GM12873 (cell line): ENCODE data around the gene CKLF.

Source experiments
- TF ChIP-seq, protein P1 (sequence below): IDR thresholded peaks from 2 replicates; pipeline ENCODE4 v1.5.1; 2012; ENCODE audit warnings: low read depth, mild to moderate bottlenecking, moderate library complexity, low read length, control low read depth; ENCODE audit not compliant: insufficient read depth; ENCODE audit errors: missing control alignments

The CKLF gene

DNA sequence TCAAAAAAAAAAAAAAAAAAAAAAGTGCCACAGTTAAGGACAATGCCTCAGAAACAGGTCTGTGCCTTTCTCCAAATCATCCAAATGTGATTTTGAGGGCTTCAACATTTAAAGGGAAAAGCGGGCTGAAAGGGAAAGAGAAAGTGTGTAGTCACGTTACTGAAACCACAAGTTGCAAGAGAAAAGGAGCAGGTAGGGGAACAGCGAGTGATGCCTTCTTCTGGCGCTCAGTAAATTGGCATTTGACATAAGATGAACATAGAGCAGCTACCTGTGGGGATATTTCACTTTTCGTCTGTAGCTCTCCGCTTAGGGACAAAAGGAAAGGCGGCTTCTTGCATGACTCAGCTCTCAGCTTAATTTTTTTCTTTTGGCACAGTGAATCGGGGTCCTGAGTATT is 37.9 kb downstream of the CKLF start:
- TF ChIP-seq, protein P1, sequence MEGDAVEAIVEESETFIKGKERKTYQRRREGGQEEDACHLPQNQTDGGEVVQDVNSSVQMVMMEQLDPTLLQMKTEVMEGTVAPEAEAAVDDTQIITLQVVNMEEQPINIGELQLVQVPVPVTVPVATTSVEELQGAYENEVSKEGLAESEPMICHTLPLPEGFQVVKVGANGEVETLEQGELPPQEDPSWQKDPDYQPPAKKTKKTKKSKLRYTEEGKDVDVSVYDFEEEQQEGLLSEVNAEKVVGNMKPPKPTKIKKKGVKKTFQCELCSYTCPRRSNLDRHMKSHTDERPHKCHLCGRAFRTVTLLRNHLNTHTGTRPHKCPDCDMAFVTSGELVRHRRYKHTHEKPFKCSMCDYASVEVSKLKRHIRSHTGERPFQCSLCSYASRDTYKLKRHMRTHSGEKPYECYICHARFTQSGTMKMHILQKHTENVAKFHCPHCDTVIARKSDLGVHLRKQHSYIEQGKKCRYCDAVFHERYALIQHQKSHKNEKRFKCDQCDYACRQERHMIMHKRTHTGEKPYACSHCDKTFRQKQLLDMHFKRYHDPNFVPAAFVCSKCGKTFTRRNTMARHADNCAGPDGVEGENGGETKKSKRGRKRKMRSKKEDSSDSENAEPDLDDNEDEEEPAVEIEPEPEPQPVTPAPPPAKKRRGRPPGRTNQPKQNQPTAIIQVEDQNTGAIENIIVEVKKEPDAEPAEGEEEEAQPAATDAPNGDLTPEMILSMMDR, result no peak

DNA sequence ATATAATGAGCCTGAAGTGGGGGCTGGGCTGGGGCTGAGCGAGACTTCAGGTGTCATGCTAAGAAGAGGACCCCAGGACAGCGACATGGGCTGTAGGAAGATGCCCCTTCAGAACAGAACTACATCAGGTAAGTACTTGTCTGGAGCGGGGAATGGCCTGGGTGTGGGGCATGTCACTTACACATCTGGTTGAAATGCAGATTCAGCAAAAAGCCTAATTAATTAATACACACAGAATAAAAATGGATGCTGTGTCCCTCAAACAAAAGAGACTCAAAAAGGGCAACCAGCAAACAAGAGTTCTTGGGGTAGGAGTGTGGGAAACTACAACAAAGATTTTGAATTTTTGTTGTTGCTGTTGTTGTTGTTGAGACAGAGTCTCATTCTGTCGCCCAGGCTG is 38.6 kb downstream of the CKLF start:
- TF ChIP-seq, protein P1, result no peak

DNA sequence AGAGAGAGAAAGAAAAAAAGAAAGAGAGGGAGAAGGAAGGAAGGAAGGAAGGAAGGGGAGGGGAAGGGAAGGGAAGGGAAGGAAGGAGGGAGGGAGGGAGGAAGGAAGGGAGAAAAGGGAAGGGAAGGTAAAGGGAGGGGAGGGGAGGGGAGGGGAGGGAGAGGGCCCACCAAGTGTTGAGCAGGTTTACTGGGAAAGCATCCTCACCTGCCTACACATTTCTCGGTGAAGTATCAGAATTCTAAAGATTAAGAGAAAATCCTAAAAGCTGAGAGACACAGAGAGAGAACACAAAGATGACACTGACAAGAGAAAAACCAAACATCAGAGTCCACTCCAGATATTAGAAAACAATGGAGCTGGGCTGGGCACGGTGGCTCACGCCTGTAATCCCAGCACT is 39.9 kb downstream of the CKLF start:
- TF ChIP-seq, protein P1, result no peak

DNA sequence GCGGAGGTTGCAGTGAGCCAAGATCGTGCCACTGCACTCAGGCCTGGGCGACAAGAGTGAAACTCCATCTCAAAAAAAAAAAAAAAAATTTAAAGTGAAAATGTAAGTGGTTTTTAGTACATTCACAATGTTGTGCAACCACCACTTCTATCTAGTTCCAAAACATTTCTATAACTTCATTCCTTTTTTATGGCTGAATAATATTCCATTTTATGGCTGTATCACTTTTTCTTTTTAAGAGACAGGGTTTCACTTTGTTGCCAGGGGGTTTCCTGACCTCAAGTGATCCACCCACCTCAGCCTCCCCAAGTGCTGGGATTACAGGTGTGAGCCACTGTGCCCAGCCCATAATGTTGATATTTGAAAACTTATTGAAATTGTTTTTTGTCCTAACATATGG is 40.4 kb downstream of the CKLF start:
- TF ChIP-seq, protein P1, result no peak

DNA sequence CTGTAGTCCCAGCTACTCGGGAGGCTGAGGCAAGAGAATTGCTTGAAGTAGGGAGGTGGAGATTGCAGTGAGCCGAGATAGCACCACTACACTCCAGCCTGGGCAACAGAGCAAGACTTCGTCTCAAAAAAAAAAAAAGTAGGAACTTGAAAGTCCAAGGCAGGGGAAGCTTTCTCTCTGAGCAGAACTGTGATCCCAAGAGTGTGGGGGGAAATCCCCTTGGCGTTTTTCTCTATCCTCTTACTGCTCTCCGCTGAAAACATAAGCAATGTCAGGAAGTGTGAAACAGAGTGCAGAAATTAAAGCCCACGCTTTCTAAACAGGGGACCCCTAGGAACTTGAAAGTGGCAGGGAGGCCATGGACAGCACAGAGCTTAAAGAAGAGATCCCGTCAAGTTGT is 42.4 kb downstream of the CKLF start:
- TF ChIP-seq, protein P1, result no peak

DNA sequence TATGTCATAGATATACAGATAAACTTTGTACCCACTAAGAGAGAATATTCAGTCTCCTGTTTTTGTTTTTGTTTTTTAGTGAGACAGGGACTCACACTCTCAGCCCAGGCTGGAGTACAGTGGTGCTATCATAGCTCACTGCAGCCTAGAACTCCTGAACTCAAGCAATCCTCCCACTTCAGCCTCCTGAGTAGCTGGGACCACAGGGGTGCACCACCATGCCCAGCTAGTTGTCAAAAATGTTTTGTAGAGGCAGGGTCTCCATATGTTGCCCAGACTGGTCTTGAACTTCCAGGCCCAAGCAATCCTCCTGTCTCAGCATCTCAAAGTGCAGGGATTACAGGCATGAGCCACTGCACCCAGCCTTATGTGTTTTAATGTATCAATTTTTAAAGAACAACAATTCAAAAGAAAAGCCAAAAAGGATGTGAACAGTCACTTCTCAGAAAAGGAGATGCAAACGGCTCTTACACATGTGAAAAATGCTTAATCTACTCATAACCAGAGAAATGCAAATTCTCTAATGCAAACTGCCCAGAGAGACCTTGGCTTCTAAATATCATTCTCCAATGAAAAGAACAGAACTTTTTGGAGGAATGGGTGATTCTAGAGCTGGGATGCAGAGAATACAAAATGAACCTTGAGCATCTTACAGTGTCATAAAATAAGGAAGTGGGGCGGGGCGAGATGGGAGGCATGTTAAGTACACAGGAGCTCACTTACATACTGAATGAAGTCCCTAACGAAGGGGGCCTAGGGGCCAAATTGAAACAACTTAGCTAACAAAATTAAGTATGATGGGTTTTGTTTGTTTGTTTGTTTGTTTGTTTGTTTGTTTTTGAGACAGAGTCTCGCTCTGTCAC is 44.8 kb downstream of the CKLF start:
- TF ChIP-seq, protein P1, result no peak

DNA sequence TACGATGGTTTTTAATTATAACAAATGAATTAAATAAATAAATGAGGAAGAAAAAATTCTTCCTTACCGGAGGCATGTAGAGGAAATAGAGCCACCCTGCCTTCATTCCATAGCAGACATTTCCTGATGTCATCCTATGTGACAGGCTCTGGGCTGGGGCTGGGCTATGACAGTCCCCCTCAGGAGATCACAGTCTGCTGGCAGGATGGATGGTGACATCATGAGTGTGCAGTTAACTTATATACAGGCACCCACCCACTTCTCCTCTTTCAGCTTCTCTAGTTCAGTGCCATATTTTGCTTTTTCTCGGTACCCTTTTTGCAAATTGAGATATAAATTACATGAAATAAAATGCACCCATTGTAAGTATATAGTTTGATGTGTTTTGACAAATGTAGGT is 45.7 kb downstream of the CKLF start:
- TF ChIP-seq, protein P1, result no peak
